GM06990 (cell line): ENCODE results near the gene SKIL.

Experiments
- DNase-seq: peaks from one replicate; pipeline ENCODE4 v3.0.0-alpha.2; 2011; ENCODE audit not compliant: insufficient read length; ENCODE audit errors: extremely low read depth
- H3K27me3 ChIP-seq: replicated peaks from 2 replicates; pipeline ENCODE4 v1.6.0; 2011; ENCODE audit warnings: low read length; ENCODE audit not compliant: control insufficient read depth, insufficient read depth
- H3K36me3 ChIP-seq: 2 replicates; pipeline ENCODE4 v1.5.1; 2011; ENCODE audit warnings: low read length; ENCODE audit not compliant: control insufficient read depth, insufficient read depth
- H3K4me3 ChIP-seq: replicated peaks from 2 replicates; pipeline ENCODE4 v1.5.1; 2011; ENCODE audit warnings: low read depth, mild to moderate bottlenecking, control low read depth, low read length
- CTCF ChIP-seq: IDR thresholded peaks from 2 replicates; pipeline ENCODE4 v1.5.1; 2011; ENCODE audit warnings: low read length, control low read depth, mild to moderate bottlenecking, inconsistent platforms; ENCODE audit not compliant: insufficient read depth, poor library complexity, severe bottlenecking

The SKIL gene

GRCh38 chr3:170346481-170347392 is 10.8 kb upstream of the SKIL start:
- no peaks in the 10 kb centered on the region for H3K36me3 ChIP-seq
- TF ChIP-seq CTCF, result no peak
- no peaks in the 10 kb centered on the region for H3K27me3 ChIP-seq
- H3K4me3 ChIP-seq, result no peak overlapping the region
- no peak for DNase-seq

GRCh38 chr3:170350515-170351413 is 6.8 kb upstream of the SKIL start:
- Histone ChIP-seq H3K27me3 (no peaks in the 10 kb centered on the region), H3K4me3 (no peak overlapping the region; the same call in 1 of the 2 replicates), H3K36me3 (no peaks in the 10 kb centered on the region)
- no peak for TF ChIP-seq CTCF
- DNase-seq, result no peak

GRCh38 chr3:170352936-170353335 is 4.6 kb upstream of the SKIL start:
- peak; percentile 37 for DNase-seq
- no peaks in the 10 kb centered on the region for H3K27me3 ChIP-seq
- no peak for TF ChIP-seq CTCF

GRCh38 chr3:170353485-170353884 is 4.0 kb upstream of the SKIL start:
- DNase-seq, result no peak
- Histone ChIP-seq H3K4me3 (no peak overlapping the region), H3K27me3 (no peaks in the 10 kb centered on the region), H3K36me3 (no peaks in the 10 kb centered on the region)
- no peak for TF ChIP-seq CTCF

More at GRCh38 chr3:170352936-170353335, 4.6 kb upstream of the SKIL start:
- Histone ChIP-seq H3K36me3 (no peaks in the 10 kb centered on the region), H3K4me3 (no peak overlapping the region)

- H3K27me3 ChIP-seq, result no peaks in the 10 kb centered on the region
- no peak for DNase-seq
- no peak overlapping the region for H3K4me3 ChIP-seq
- no peaks in the 10 kb centered on the region for H3K36me3 ChIP-seq
- TF ChIP-seq CTCF, result no peak
Observed at GRCh38 chr3:170354760-170355159, 2.8 kb upstream of the SKIL start.
